SK-MEL-5 (cell line): Measurements from ENCODE around the gene PEX14. TPM values are rescaled to one million over a fixed set of nuclear protein-coding genes. Genes with fewer than 3 reads are reported as not detected.

ENCODE experiments used
- small RNA-seq, 2 experiments: library from RNA; depleted of rRNA; stranded (forward); fragments of <200 nt; gene quantifications; one replicate each; pipeline ENCODE3, GENCODE V24; 2014
- total RNA-seq: library from RNA; depleted of rRNA; stranded (reverse); fragments of >200 nt; shearing (Covaris generic); gene quantifications from 2 replicates; pipeline ENCODE4 v1.2.3, GENCODE V29; 2014; rRNA removed

The PEX14 gene
- total RNA-seq, 1 experiment from 2014 or later, result 9.7 TPM

Small RNA genes lying within 50 kb of the gene (small RNA-seq; reads per million reads assigned to genes)
- 0 to 0.14 reads per million in 2 experiments for gene RN7SL614P

Other genes starting within 250 kb of the PEX14 start
- gene PGD, start 75.9 kb upstream of the PEX14 start, total RNA-seq, result 30.2 and 36.1 TPM in 2 replicates
- 13.4 and 14.5 TPM in 2 replicates for gene CENPS, start 44.5 kb upstream of the PEX14 start, total RNA-seq
- gene CORT, start 24.9 kb upstream of the PEX14 start, total RNA-seq, result not detected in 2 replicates
- gene DFFA, start 2.4 kb upstream of the PEX14 start, total RNA-seq, result 43.1 and 43.9 TPM in 2 replicates